HepG2 (cell line): ENCODE results near the gene GPR162. TPM values are rescaled to one million over a fixed set of nuclear protein-coding genes. Genes with fewer than 3 reads are reported as not detected.
A peak's percentile ranks its signal among the peaks of the same experiment; 100 is the strongest.

Experiments used
- DNMT1 ChIP-seq: sonication (generic); formaldehyde crosslinking; IDR thresholded peaks from 2 replicates; pipeline ENCODE4 v1.5.1; 2020; ENCODE audit warnings: mild to moderate bottlenecking, missing genetic modification reagents
- GLMP ChIP-seq: sonication (generic); formaldehyde crosslinking; IDR thresholded peaks from 2 replicates; pipeline ENCODE4 v1.9.0; 2021; ENCODE audit warnings: missing genetic modification reagents, mild to moderate bottlenecking, borderline replicate concordance
- IRF2 ChIP-seq: IDR thresholded peaks from 2 replicates; pipeline ENCODE4 v1.6.1; 2018; ENCODE audit warnings: missing genetic modification reagents, missing compliant biosample characterization
- NBN ChIP-seq: fragments of 450-650 bp; conservative IDR thresholded peaks from 2 replicates; pipeline ENCODE4 v1.6.1; 2017
- SYNCRIP ChIP-seq: fragments of 200-400 bp; formaldehyde crosslinking; IDR thresholded peaks from 2 replicates; pipeline ENCODE4 v1.6.1; 2018; ENCODE audit warnings: mild to moderate bottlenecking, low read depth, low read length; ENCODE audit not compliant: insufficient read depth
- TCF12 ChIP-seq, 2 experiments: fragments of 450-650 bp in 1 of 2; sonication (generic) in 1 of 2; formaldehyde crosslinking in 1 of 2; IDR thresholded peaks; 2 replicates each; pipeline versions ENCODE4 v1.6.1 to v1.8.0; 2017 to 2022; ENCODE audit warnings: antibody characterized with exemption in 1 of 2, mild to moderate bottlenecking in 1 of 2, missing genetic modification reagents in 1 of 2, moderate library complexity in 1 of 2
- TFDP1 ChIP-seq: IDR thresholded peaks from 2 replicates; pipeline ENCODE4 v1.6.1; 2016; ENCODE audit warnings: missing compliant biosample characterization, missing genetic modification reagents, borderline replicate concordance
- ZKSCAN5 ChIP-seq: sonication (generic); formaldehyde crosslinking; IDR thresholded peaks from 2 replicates; pipeline ENCODE4 v1.5.1; 2020; ENCODE audit warnings: mild to moderate bottlenecking, missing genetic modification reagents
- ZNF383 ChIP-seq: sonication (generic); formaldehyde crosslinking; IDR thresholded peaks from 2 replicates; pipeline ENCODE4 v1.4.0; 2020; ENCODE audit warnings: missing genetic modification reagents, mild to moderate bottlenecking, borderline replicate concordance
- ZNF883 ChIP-seq: sonication (generic); formaldehyde crosslinking; IDR thresholded peaks from 2 replicates; pipeline ENCODE4 v1.5.1; 2020; ENCODE audit warnings: mild to moderate bottlenecking, missing genetic modification reagents; ENCODE audit errors: not compliant biosample characterization
- ZSCAN22 ChIP-seq: sonication (generic); formaldehyde crosslinking; IDR thresholded peaks from 2 replicates; pipeline ENCODE4 v1.4.0; 2020; ENCODE audit warnings: mild to moderate bottlenecking, missing genetic modification reagents
- polyA plus RNA-seq, 8 experiments: library from polyadenylated mRNA; depleted of rRNA in 3 of 8; stranded (reverse) in 7 of 8; unstranded in 1 of 8; fragments of >200 nt; fragmentation: Illumina TruSeq in 4 of 8; extraction: Trizol in 4 of 8; gene quantifications; 2 replicates each; pipeline versions ENCODE4 v1.2.1 to v1.2.3, GENCODE V29; 2011 to 2016; ENCODE audit warnings: low read depth in 4 of 8, missing spikeins in 1 of 8, mixed read lengths in 1 of 8; ENCODE audit not compliant: insufficient read depth in 1 of 8
- total RNA-seq, 5 experiments: library from RNA; depleted of rRNA; stranded (reverse); fragments of >200 nt; fragmentation: Illumina TruSeq; extraction: Trizol; gene quantifications; 2 replicates each; pipeline ENCODE4 v1.2.3, GENCODE V29; 2016; ENCODE audit warnings: low read depth in 1 of 5
- TF ChIP-seq, protein P1 (sequence below), 2 experiments: fragments of 450-650 bp in 1 of 2; sonication (generic) in 1 of 2; formaldehyde crosslinking in 1 of 2; IDR thresholded peaks; 2 replicates each; pipeline versions ENCODE4 v1.6.1 to v1.8.0; 2016 to 2022; ENCODE audit warnings: antibody characterized with exemption in 1 of 2, mild to moderate bottlenecking in 1 of 2, missing genetic modification reagents in 1 of 2
- TF ChIP-seq, protein P2 (sequence below): sonication (generic); formaldehyde crosslinking; IDR thresholded peaks from 2 replicates; pipeline ENCODE4 v1.8.0; 2022; ENCODE audit warnings: mild to moderate bottlenecking, missing genetic modification reagents; ENCODE audit not compliant: insufficient replicate concordance

Gene GPR162
- total and polyA plus RNA-seq, 2 of the 13 experiments (the other 11 are each of a cell fraction or from before 2014, with no cell fraction given): 0.08 TPM; not detected in 1

DNA sequence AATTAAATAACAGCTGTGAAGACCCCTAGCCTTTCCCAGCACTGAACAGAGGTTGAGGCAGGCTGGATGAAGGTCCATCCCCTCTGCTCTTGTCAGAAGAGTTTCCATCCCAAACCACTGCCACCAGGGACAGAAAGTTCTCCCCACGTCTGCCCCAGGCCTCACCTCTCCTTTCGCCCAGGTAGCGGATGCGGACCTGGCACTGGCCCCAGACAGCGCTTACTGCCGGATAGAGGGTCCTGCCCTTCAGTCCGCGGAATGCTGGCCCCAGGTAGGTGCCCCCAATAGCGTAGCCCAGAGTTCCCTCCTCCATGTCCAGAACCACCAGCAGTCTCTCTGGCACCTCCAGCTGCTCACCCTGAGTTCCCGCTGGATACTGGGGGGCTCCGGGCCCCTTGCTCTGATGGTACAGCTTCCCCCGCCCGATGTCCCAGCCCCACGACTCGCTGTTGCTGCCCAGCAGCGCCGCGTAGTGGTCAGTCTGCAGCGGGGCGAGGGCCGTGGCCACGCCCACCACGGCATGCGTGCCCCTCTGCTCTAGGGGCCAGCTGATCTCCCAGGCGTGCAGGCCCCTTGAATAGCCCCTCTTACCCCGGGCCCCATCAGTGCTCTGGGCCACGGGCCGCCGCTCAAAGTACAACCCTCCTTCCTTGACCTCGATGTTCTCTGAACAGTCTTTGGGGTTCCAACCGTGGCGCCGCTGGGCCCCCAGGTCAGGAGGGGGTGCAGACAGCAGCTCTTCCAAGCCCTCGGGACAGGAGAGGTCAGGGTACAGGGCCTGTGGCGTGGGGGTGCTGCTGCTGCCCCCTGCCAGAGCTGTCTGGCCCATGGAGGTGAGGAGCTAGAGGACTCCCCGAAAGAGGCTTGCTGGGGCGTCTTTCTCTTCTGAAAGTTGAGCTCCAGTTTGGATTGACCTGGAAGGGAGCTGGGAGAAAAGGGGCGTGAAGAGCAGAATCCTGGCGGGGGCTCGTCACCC, 50.7 kb downstream of the GPR162 start (continued):
- TF ChIP-seq, protein P1, sequence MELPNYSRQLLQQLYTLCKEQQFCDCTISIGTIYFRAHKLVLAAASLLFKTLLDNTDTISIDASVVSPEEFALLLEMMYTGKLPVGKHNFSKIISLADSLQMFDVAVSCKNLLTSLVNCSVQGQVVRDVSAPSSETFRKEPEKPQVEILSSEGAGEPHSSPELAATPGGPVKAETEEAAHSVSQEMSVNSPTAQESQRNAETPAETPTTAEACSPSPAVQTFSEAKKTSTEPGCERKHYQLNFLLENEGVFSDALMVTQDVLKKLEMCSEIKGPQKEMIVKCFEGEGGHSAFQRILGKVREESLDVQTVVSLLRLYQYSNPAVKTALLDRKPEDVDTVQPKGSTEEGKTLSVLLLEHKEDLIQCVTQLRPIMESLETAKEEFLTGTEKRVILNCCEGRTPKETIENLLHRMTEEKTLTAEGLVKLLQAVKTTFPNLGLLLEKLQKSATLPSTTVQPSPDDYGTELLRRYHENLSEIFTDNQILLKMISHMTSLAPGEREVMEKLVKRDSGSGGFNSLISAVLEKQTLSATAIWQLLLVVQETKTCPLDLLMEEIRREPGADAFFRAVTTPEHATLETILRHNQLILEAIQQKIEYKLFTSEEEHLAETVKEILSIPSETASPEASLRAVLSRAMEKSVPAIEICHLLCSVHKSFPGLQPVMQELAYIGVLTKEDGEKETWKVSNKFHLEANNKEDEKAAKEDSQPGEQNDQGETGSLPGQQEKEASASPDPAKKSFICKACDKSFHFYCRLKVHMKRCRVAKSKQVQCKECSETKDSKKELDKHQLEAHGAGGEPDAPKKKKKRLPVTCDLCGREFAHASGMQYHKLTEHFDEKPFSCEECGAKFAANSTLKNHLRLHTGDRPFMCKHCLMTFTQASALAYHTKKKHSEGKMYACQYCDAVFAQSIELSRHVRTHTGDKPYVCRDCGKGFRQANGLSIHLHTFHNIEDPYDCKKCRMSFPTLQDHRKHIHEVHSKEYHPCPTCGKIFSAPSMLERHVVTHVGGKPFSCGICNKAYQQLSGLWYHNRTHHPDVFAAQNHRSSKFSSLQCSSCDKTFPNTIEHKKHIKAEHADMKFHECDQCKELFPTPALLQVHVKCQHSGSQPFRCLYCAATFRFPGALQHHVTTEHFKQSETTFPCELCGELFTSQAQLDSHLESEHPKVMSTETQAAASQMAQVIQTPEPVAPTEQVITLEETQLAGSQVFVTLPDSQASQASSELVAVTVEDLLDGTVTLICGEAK (IDR thresholded peaks at IDR 0.05): no peak
- TF ChIP-seq, protein P1 (CRISPR knock-in tag; IDR thresholded peaks at IDR 0.05): peak; percentile 45; the same call in 1 of the 2 replicates
- TF ChIP-seq ZSCAN22 (CRISPR knock-in tag): peak; percentile 31; the same call in 1 of the 2 replicates
- peak; percentile 95 for TF ChIP-seq ZNF383 (CRISPR knock-in tag)
- TF ChIP-seq SYNCRIP: no peak
- TF ChIP-seq ZKSCAN5 (CRISPR knock-in tag): no peak
- TF ChIP-seq DNMT1 (CRISPR knock-in tag): no peak; the same call in 1 of the 2 replicates
- peak; percentile 48; the same call in 1 of the 2 replicates for TF ChIP-seq TFDP1 (CRISPR knock-in tag)
- no peak for TF ChIP-seq ZNF883 (CRISPR knock-in tag)
- TF ChIP-seq TCF12 (IDR thresholded peaks at IDR 0.05): no peak
- TF ChIP-seq TCF12 (CRISPR knock-in tag; IDR thresholded peaks at IDR 0.05): no peak
- TF ChIP-seq, protein P2, sequence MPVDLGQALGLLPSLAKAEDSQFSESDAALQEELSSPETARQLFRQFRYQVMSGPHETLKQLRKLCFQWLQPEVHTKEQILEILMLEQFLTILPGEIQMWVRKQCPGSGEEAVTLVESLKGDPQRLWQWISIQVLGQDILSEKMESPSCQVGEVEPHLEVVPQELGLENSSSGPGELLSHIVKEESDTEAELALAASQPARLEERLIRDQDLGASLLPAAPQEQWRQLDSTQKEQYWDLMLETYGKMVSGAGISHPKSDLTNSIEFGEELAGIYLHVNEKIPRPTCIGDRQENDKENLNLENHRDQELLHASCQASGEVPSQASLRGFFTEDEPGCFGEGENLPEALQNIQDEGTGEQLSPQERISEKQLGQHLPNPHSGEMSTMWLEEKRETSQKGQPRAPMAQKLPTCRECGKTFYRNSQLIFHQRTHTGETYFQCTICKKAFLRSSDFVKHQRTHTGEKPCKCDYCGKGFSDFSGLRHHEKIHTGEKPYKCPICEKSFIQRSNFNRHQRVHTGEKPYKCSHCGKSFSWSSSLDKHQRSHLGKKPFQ: no peak
- no peak for TF ChIP-seq GLMP (CRISPR knock-in tag)
- peak; percentile 61; the same call in 1 of the 2 replicates for TF ChIP-seq IRF2 (CRISPR knock-in tag)
- no peak for TF ChIP-seq NBN
